SKM-1 (cell line): Measurements from ENCODE around the gene CHD6.

Source experiments
- DNase-seq: peaks from one replicate; lab custom pipeline; 2025; ENCODE audit not compliant: unreplicated experiment; lab: John Stamatoyannopoulos, UW

CHD6 gene

GRCh38 chr20:41373931-41374920 is 244.0 kb downstream of the CHD6 start:
- no peak for DNase-seq

- DNase-seq, result no peak
These were observed 244.9 kb downstream of the CHD6 start for GRCh38 chr20:41373251-41373783.

GRCh38 chr20:41371371-41371770 is 246.8 kb downstream of the CHD6 start:
- DNase-seq, result no peak

GRCh38 chr20:41370176-41370575 is 248.0 kb downstream of the CHD6 start:
- DNase-seq, result no peak

- no peak for DNase-seq
These were observed 248.5 kb downstream of the CHD6 start for GRCh38 chr20:41369673-41370072.

GRCh38 chr20:41367956-41368355 is 250.2 kb downstream of the CHD6 start:
- no peak for DNase-seq

GRCh38 chr20:41367393-41367695 is 250.8 kb downstream of the CHD6 start:
- DNase-seq, result no peak

GRCh38 chr20:41366546-41367392 is 251.4 kb downstream of the CHD6 start, which contains the start of gene EMILIN3:
Gene EMILIN3, minus strand, starts transcription at chr20:41366818. Its CDS starts 184 bp downstream, at chr20:41366634.
- no peak for DNase-seq

- no peak for DNase-seq
These were observed 252.2 kb downstream of the CHD6 start for GRCh38 chr20:41365777-41366545.

- no peak for DNase-seq
These were observed 253.0 kb downstream of the CHD6 start for GRCh38 chr20:41364967-41365765.

GRCh38 chr20:41364236-41364855 is 253.8 kb downstream of the CHD6 start:
- DNase-seq, result no peak

GRCh38 chr20:41363601-41364000 is 254.6 kb downstream of the CHD6 start:
- no peak for DNase-seq

GRCh38 chr20:41362748-41363140 is 255.4 kb downstream of the CHD6 start:
- DNase-seq, result no peak

- no peak for DNase-seq
These were observed 256.1 kb downstream of the CHD6 start for GRCh38 chr20:41361757-41362747.

GRCh38 chr20:41360831-41361756 is 257.1 kb downstream of the CHD6 start:
- DNase-seq, result no peak

- DNase-seq, result no peak
These were observed 258.6 kb downstream of the CHD6 start for GRCh38 chr20:41359541-41360011.

- no peak for DNase-seq
These were observed 259.5 kb downstream of the CHD6 start for GRCh38 chr20:41358717-41359116.
